Smooth muscle cell (in vitro differentiated cells): ENCODE data around the gene ZMYND11. TPM values are rescaled to one million over a fixed set of nuclear protein-coding genes. Genes with fewer than 3 reads are reported as not detected.

Experiments
- DNase-seq: peaks from one replicate; lab custom pipeline; 2025; ENCODE audit not compliant: unreplicated experiment; lab: John Stamatoyannopoulos, UW
- H2AFZ ChIP-seq: fragments of 200-600 bp; sonication (generic); 2 replicates; pipeline ENCODE4 v1.6.0; 2016; ENCODE audit warnings: antibody characterized with exemption, low read depth, mild to moderate bottlenecking
- H3F3A ChIP-seq: fragments of 200-600 bp; sonication (generic); 2 replicates; pipeline ENCODE4 v1.6.0; 2017; ENCODE audit warnings: antibody characterized with exemption, low read depth
- H3K27ac ChIP-seq: fragments of 200-600 bp; sonication (generic); 2 replicates; pipeline ENCODE4 v1.5.1; 2016; ENCODE audit warnings: low read depth, mild to moderate bottlenecking
- H3K27me3 ChIP-seq: fragments of 200-600 bp; sonication (generic); 2 replicates; pipeline ENCODE4 v1.6.1; 2016; ENCODE audit warnings: low read depth, mild to moderate bottlenecking
- H3K36me3 ChIP-seq: fragments of 200-600 bp; sonication (generic); 2 replicates; pipeline ENCODE4 v1.5.1; 2016; ENCODE audit warnings: low read depth
- H3K4me1 ChIP-seq: fragments of 200-600 bp; sonication (generic); 2 replicates; pipeline ENCODE4 v1.5.1; 2016; ENCODE audit warnings: low read depth
- H3K4me2 ChIP-seq: fragments of 200-600 bp; sonication (generic); 2 replicates; pipeline ENCODE4 v1.6.0; 2016; ENCODE audit warnings: mild to moderate bottlenecking
- H3K4me3 ChIP-seq: fragments of 200-600 bp; sonication (generic); 2 replicates; pipeline ENCODE4 v1.5.1; 2016; ENCODE audit warnings: mild to moderate bottlenecking
- H3K79me2 ChIP-seq: fragments of 200-600 bp; sonication (generic); 2 replicates; pipeline ENCODE4 v1.6.0; 2016; ENCODE audit warnings: low read depth, mild to moderate bottlenecking
- H3K9ac ChIP-seq: fragments of 200-600 bp; sonication (generic); 2 replicates; pipeline ENCODE4 v1.6.0; 2016; ENCODE audit warnings: low read depth
- H3K9me3 ChIP-seq: fragments of 200-600 bp; sonication (generic); replicated peaks from 2 replicates; pipeline ENCODE4 v1.5.1; 2016; ENCODE audit warnings: low read depth
- H4K20me1 ChIP-seq: fragments of 200-600 bp; sonication (generic); 2 replicates; pipeline ENCODE4 v1.6.0; 2016; ENCODE audit warnings: low read depth
- CTCF ChIP-seq: fragments of 200-600 bp; sonication (generic); IDR thresholded peaks from 2 replicates; pipeline ENCODE4 v1.5.1; 2017; ENCODE audit warnings: borderline replicate concordance, mild to moderate bottlenecking, antibody characterized with exemption; ENCODE audit not compliant: insufficient read depth, poor library complexity, severe bottlenecking
- WGBS: methylation state at CpG from one replicate; pipeline ENCODE4 v1.1.7; 2016; ENCODE audit warnings: low lambda C conversion rate; 5-methylcytosine and 5-hydroxymethylcytosine counted together
- polyA plus RNA-seq: library from polyadenylated mRNA; unstranded; fragments of >200 nt; fragmentation: Nextera tagmentation; extraction: Ambion mirVana; gene quantifications from 2 replicates; pipeline ENCODE4 v1.2.1, GENCODE V29; 2016
- total RNA-seq: library from RNA; depleted of rRNA; stranded (reverse); fragments of >200 nt; gene quantifications from 2 replicates; pipeline ENCODE4 v1.2.3, GENCODE V29; 2014

The ZMYND11 gene
- total and polyA plus RNA-seq, 2 experiments from 2014 or later = 33.7 to 66.3 TPM

- no peaks in the 10 kb centered on the region for H3K9me3 ChIP-seq
- peaks cover 8% of the 10 kb centered on the region for H3K36me3 ChIP-seq
- no peaks in the 10 kb centered on the region for H3K27me3 ChIP-seq
- H4K20me1 ChIP-seq = peaks cover 28% of the 10 kb centered on the region
- H2AFZ ChIP-seq = no peak overlapping the region
- H3K4me1 ChIP-seq = no peaks in the 10 kb centered on the region
- H3K4me2 ChIP-seq = no peak overlapping the region
- H3K79me2 ChIP-seq = peaks cover 17% of the 10 kb centered on the region
- DNase-seq = no peak
- no peak overlapping the region for H3K9ac ChIP-seq
- no peak overlapping the region for H3K4me3 ChIP-seq
- no peak for TF ChIP-seq CTCF
- no peak overlapping the region for H3K27ac ChIP-seq
- H3F3A ChIP-seq = no peaks in the 10 kb centered on the region
- WGBS = 98% methylated on average over 5 of the region's 5 CpGs
These were observed 75.0 kb downstream of the ZMYND11 start for GRCh38 chr10:210297-210696.

GRCh38 chr10:215444-215843 is 80.2 kb downstream of the ZMYND11 start:
- Histone ChIP-seq H3K9ac (no peak overlapping the region), H2AFZ (no peak overlapping the region), H3K27me3 (no peaks in the 10 kb centered on the region), H3K4me2 (no peak overlapping the region), H3K4me3 (no peak overlapping the region), H4K20me1 (peaks cover 39% of the 10 kb centered on the region), H3K4me1 (no peaks in the 10 kb centered on the region), H3F3A (no peaks in the 10 kb centered on the region), H3K79me2 (peaks cover 6% of the 10 kb centered on the region), H3K9me3 (no peaks in the 10 kb centered on the region), H3K27ac (no peak overlapping the region), H3K36me3 (peaks cover 7% of the 10 kb centered on the region)
- 93% methylated on average over 4 of the region's 4 CpGs for WGBS
- no peak for DNase-seq
- no peak for TF ChIP-seq CTCF

GRCh38 chr10:218798-219197 is 83.5 kb downstream of the ZMYND11 start:
- no peaks in the 10 kb centered on the region for H3K27me3 ChIP-seq
- H3K79me2 ChIP-seq = peaks cover 6% of the 10 kb centered on the region
- H3K9ac ChIP-seq = no peak overlapping the region
- WGBS = 80% methylated on average over 1 of the region's 1 CpG
- peak overlapping the region; percentile 6 for H3K27ac ChIP-seq
- H3K9me3 ChIP-seq = no peaks in the 10 kb centered on the region
- DNase-seq = no peak
- no peaks in the 10 kb centered on the region for H3F3A ChIP-seq
- no peak overlapping the region for H2AFZ ChIP-seq
- H3K4me3 ChIP-seq = no peak overlapping the region
- no peak for TF ChIP-seq CTCF
- no peak overlapping the region for H3K4me2 ChIP-seq
- H4K20me1 ChIP-seq = peaks cover 32% of the 10 kb centered on the region
- no peaks in the 10 kb centered on the region for H3K4me1 ChIP-seq
- peaks cover 4% of the 10 kb centered on the region for H3K36me3 ChIP-seq

- H3K4me3 ChIP-seq = no peak overlapping the region
- TF ChIP-seq CTCF = no peak
- peak overlapping the region; percentile 8 for H3K4me2 ChIP-seq
- no peak overlapping the region for H2AFZ ChIP-seq
- H3K9ac ChIP-seq = no peak overlapping the region
- H3K27ac ChIP-seq = peak overlapping the region; percentile 34
- WGBS = 86% methylated on average over 2 of the region's 2 CpGs
- DNase-seq = no peak
- H3K9me3 ChIP-seq = no peaks in the 10 kb centered on the region
- H3K36me3 ChIP-seq = peaks cover 4% of the 10 kb centered on the region
- peaks cover 36% of the 10 kb centered on the region for H4K20me1 ChIP-seq
- peaks cover 6% of the 10 kb centered on the region for H3K79me2 ChIP-seq
- no peaks in the 10 kb centered on the region for H3F3A ChIP-seq
- H3K27me3 ChIP-seq = no peaks in the 10 kb centered on the region
- H3K4me1 ChIP-seq = no peaks in the 10 kb centered on the region
These were observed 84.6 kb downstream of the ZMYND11 start for GRCh38 chr10:219731-220472.
